RWPE2 (cell line): ENCODE data around the gene UBTF.

Experiments used
- ATAC-seq: fragments of 200-7000 bp; cut with Tn5 transposase; 3 replicates; pipeline ENCODE4 v1.9.1; 2021; ENCODE audit warnings: low read depth
- DNase-seq: peaks from one replicate; pipeline ENCODE4 v3.0.0-alpha.2; 2020; ENCODE audit warnings: low spot score
- H3K27ac ChIP-seq: fragments of 450-650 bp; 2 replicates; pipeline ENCODE4 v1.5.1; 2017; ENCODE audit warnings: mild to moderate bottlenecking; ENCODE audit not compliant: poor library complexity, severe bottlenecking
- H3K27me3 ChIP-seq: fragments of 250-450 bp; sonication (Bioruptor Pico); 2 replicates; pipeline ENCODE4 v1.5.1; 2021; ENCODE audit warnings: mild to moderate bottlenecking, moderate library complexity; ENCODE audit not compliant: insufficient read depth, poor library complexity, severe bottlenecking
- H3K36me3 ChIP-seq: fragments of 250-450 bp; sonication (Bioruptor Pico); 2 replicates; pipeline ENCODE4 v1.5.1; 2020; ENCODE audit warnings: low read depth, mild to moderate bottlenecking, moderate library complexity
- H3K4me1 ChIP-seq: fragments of 250-450 bp; sonication (Bioruptor Pico); 2 replicates; pipeline ENCODE4 v1.5.1; 2021; ENCODE audit warnings: mild to moderate bottlenecking, moderate library complexity; ENCODE audit not compliant: insufficient read depth, poor library complexity, severe bottlenecking
- H3K4me3 ChIP-seq: fragments of 250-450 bp; sonication (Bioruptor Pico); 2 replicates; pipeline ENCODE4 v1.5.1; 2021; ENCODE audit warnings: mild to moderate bottlenecking, moderate library complexity; ENCODE audit not compliant: severe bottlenecking
- H3K9me3 ChIP-seq: fragments of 250-450 bp; sonication (Bioruptor Pico); 2 replicates; pipeline ENCODE4 v1.5.1; 2021; ENCODE audit warnings: mild to moderate bottlenecking, moderate library complexity; ENCODE audit not compliant: severe bottlenecking
- CTCF ChIP-seq: fragments of 450-650 bp; IDR thresholded peaks from one replicate; pipeline ENCODE4 v1.5.1; 2017; ENCODE audit warnings: mild to moderate bottlenecking, moderate library complexity; ENCODE audit not compliant: poor library complexity, severe bottlenecking

Gene UBTF

GRCh38 chr17:44212507-44213402 lies 6.7 kb downstream of the UBTF start:
- Histone ChIP-seq H3K36me3 (peaks cover 67% of the 10 kb centered on the region), H3K27me3 (no peaks in the 10 kb centered on the region), H3K4me3 (no peak overlapping the region), H3K4me1 (peaks cover 22% of the 10 kb centered on the region), H3K9me3 (no peaks in the 10 kb centered on the region), H3K27ac (no peak overlapping the region)
- ATAC-seq, result no peak
- DNase-seq, result no peak
- no peak for TF ChIP-seq CTCF

- Histone ChIP-seq H3K4me3 (no peak overlapping the region), H3K9me3 (no peaks in the 10 kb centered on the region), H3K4me1 (peaks cover 22% of the 10 kb centered on the region), H3K27ac (no peak overlapping the region), H3K36me3 (peaks cover 66% of the 10 kb centered on the region), H3K27me3 (no peaks in the 10 kb centered on the region)
- TF ChIP-seq CTCF, result no peak
- no peak for DNase-seq
- ATAC-seq, result no peak
Measured at GRCh38 chr17:44211281-44212265, 7.9 kb downstream of the UBTF start.

- ATAC-seq, result peak; percentile 55
- peaks cover 56% of the 10 kb centered on the region for H3K36me3 ChIP-seq
Measured at GRCh38 chr17:44210342-44211192, 8.9 kb downstream of the UBTF start.

More at GRCh38 chr17:44210342-44211192, 8.9 kb downstream of the UBTF start:
- peaks cover 22% of the 10 kb centered on the region for H3K4me1 ChIP-seq
- H3K27ac ChIP-seq, result peak overlapping the region; percentile 58
- H3K27me3 ChIP-seq, result no peaks in the 10 kb centered on the region
- H3K9me3 ChIP-seq, result no peaks in the 10 kb centered on the region
- peak; percentile 93 for TF ChIP-seq CTCF
- H3K4me3 ChIP-seq, result no peak overlapping the region
- no peak for DNase-seq
